NCI-H128 (cell line): Measurements from ENCODE around the gene FXR2.

ENCODE experiments used
- DNase-seq: peaks from one replicate; lab custom pipeline; 2025; ENCODE audit not compliant: unreplicated experiment; lab: John Stamatoyannopoulos, UW

Gene FXR2

DNA sequence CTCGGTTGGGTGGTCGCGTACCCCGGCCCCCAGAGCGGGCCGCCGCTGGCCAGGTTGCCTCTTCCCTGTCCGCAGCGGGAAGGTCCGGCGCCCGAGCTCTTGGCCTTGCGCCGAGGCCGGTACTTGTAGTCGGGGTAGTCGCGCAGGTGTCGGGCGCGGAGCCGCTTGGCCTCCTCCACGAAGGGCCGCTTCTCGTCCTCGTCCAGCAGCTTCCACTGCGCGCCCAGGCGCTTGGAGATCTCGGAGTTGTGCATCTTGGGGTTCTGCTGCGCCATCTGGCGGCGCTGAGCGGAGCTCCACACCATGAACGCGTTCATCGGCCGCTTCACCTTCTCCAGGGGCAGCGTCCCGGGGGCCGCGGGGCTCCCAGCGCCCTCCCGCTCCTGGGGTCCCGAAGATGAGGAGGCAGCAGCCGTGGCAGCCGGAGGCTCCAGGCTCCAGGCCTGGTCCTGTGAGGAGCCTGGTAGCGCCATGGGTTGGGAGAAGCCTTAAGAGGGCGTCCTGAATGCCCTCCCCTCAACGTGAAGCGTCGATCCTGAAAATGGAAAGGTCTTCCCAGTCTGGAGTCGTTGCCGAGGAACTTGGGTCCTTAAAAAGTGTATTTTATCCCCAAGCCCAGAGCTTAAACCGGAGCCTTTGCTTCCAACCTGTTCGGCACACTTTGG lies 25.4 kb downstream of the FXR2 start:
- DNase-seq: no peak

DNA sequence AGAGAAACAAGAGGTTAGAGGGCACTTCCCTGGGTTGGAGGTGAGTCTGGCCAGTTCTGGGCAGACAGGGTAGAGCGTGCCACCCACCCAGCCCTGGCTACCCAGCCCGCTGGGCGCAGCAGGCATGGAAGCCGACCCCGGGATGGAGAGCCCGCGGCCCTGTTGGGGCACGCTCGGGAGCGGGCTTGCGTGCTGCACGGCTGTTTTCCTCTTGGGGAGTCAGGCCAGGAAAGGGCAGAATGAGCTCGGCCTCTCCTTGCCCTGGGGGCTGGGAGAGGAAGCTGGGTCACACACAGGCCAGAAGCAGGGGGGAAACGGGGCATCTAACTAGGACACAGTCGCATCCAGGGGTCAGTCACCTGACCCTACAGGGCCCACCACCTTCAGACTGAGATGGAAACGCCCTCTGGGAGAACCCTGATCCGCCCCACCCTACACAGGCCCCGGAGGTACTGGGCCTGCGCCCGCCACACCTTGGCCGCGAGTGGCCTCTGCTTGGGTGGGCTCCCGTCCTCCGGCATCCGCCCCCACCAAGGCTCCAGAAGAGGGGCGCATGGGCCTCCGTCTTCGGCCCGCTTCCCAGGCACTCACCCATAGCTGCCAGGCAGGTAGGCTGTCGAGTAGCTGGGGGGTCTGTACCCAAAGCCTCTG lies 26.0 kb downstream of the FXR2 start:
- no peak for DNase-seq

DNA sequence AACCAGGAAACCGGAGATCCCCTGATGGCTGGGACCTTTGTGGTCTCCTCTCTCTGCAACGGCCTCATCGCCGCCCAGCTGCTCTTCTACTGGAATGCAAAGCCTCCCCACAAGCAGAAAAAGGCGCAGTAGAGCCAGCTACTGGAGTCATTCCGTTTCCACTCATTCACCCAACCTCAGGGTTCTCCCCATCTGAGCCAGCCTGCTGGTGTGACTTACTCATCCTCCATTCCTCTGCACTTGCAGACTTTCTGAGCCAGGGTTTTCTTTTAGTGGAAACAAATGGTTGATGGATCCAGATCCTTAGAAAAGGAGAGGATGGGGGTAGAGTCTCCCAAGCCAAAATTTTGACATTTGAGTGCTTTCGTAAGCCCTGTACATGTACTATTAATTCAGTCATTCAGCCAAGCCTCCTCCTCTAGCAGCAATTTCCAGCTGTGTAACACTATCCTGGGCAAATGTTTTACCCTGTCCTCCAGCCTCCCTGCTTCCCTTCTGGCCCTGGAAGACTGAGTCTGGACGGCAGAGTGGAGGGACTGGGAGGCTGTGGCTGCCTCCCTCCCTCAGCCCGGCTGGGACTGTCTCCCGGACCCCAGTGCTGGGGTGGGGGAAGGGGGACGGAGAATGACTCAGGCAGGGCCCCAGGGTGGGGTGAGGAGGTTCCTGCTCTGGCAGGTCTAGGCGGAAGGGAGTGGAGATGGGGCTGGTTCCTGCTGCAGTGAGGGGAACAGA lies 27.1 kb downstream of the FXR2 start:
- DNase-seq: no peak

DNA sequence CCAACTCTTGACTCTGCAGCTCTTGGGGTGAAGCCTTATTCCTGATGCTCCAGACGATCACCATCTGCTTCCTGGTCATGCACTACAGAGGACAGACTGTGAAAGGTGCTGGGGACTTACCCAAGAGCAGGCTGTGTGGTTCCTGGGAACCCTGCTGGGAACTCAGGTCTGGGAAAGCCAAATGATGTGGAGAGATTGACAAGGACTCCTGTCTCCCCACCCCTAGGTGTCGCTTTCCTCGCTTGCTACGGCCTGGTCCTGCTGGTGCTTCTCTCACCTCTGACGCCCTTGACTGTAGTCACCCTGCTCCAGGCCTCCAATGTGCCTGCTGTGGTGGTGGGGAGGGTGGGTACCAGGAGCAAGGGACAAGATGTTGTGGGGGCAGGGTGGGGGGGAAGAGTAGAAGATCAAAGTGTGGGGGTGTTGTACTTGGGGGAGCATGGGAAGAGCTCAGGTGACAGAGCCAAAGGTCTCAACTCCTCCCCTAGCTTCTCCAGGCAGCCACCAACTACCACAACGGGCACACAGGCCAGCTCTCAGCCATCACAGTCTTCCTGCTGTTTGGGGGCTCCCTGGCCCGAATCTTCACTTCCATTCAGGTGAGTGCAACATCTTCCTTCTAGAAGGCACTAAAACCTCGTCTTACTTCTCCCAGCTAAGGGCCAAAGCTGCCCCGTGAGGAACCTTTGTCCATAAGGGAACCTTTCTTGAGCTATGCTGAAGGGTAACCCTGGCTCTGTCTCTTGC lies 27.9 kb downstream of the FXR2 start:
- DNase-seq: no peak

DNA sequence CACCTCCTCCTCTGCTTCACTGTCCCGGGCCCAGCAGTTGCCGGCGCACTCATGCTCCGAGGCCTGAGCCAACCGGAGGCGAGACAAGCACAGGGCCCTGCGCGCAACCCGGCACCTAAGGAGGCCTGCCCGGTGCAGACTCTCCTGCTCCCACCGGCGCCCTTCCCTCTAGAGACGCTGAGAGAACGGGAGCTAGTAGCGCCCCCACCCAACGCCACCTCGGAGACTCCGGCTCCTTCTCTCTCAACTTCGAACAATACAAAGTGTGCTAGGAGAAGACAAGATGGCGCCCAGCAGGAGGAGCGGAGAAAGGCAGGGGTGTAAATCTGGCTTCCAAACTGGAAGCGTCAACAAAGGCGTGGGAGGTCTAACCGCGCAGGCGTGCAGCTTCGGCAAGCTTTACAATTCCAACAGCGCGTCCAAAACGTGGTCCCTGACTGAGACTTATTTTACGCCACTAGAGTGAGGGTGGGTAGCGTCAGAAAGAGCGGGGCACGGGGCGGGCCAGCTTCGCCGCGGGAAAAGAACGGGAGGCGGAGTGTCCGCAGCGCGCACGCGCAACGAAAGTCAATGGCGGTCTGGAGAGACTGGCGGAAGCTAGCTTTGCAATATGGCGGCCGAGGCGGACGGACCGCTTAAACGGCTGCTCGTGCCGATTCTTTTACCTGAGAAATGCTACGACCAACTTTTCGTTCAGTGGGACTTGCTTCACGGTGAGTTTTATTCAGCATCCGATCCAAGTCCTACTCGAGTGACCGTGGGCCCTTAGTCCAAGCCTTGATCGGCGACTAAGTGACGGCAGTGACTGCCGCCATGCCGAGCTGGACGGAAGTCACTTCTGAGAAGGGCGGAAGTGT lies 31.2 kb downstream of the FXR2 start, which contains the start of gene MPDU1:
MPDU1 (plus strand) TSS at position 600 of the 857 bp plus-strand sequence; CDS start at position 611, 11 bp downstream.
- peak; percentile 94 for DNase-seq

DNA sequence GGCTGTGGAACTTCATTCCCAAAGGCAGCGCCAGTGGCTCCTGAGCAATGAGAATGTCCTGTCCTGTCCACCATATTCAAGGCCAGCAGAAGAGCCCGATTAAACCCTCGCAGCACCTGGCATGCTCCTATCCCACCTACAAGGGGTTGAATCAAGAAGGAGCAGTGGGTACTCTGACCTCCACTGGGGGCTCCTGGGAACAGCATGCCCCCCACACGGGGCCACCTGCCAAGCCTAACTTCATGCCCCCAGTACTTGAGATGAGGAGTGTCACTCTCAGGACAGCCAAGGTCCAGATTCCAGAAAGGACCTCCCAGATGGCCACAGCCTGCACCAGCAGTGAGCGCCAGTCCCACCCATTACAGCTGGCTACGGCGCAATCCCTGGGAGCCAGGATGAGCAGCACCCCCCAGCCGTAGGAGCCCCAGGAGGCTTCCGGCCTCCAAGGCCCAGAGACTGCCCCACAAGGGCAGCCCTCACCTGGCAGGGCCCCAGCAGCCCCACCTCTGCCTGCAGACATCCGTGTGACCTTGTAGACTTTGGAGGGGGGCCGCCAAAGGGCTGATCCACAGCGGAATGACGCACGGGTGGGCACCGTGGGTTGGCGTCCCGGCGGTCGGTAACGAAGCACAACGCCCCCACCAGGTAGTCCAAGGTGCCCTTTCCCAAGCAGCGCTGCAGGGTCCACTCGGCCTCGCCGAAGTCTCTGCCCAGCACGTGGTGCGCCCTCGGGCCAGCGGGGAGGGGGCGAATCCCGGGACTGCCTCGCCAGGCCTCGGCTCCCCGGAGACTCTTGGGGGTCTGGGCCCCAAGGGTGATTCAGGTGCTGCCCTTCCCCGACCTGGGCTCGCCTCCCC lies 32.1 kb downstream of the FXR2 start:
- DNase-seq: no peak

DNA sequence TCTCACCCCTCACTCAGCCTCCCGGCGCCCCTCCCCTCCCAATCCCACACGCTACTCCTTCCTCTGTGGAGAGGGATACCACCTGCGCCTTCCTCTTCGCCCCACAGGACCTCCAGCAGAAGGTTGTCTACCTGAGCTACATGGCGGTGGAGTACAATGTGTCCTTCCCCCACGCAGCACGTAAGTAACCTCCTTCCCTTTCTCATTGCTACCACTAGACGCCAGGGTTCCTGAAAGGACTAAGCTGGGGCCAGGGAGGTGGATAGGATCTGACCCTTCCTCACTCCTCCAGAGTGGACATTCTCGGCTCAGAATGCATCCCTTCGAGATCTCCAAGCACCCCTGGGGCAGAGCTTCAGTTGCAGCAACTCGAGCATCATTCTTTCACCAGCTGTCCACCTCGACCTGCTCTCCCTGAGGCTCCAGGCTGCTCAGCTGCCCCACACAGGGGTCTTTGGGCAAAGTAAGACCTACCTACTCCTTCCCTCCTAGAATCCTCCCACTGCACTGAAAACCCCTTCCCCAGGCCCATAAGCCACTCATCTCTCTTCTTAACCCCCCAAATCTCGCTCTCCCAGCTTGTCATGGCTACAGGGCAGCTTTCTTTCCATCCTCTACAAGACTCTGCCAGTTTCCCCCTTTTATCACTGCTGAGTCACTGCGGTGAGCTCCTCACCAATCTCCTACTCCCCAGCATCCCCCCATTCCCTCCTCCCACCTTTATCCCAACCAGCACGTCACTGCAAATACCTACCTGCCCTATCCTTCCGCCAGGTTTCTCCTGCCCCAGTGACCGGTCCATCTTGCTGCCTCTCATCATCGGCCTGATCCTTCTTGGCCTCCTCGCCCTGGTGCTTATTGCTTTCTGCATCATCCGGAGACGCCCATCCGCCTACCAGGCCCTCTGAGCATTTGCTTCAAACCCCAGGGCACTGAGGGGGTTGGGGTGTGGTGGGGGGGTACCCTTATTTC lies 33.8 kb downstream of the FXR2 start:
- DNase-seq: no peak

DNA sequence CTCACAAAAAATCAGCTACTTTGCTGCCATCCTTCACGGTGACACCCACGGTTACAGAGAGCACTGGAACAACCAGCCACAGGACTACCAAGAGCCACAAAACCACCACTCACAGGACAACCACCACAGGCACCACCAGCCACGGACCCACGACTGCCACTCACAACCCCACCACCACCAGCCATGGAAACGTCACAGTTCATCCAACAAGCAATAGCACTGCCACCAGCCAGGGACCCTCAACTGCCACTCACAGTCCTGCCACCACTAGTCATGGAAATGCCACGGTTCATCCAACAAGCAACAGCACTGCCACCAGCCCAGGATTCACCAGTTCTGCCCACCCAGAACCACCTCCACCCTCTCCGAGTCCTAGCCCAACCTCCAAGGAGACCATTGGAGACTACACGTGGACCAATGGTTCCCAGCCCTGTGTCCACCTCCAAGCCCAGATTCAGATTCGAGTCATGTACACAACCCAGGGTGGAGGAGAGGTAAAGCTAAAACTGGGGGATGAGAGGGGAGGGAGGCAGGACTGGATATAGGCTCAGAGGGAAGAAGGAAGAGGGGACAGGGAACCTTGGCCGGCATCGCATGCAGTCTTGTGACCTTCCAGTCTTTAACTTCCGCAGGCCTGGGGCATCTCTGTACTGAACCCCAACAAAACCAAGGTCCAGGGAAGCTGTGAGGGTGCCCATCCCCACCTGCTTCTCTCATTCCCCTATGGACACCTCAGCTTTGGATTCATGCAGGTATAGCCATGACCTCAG lies 34.7 kb downstream of the FXR2 start:
- no peak for DNase-seq

DNA sequence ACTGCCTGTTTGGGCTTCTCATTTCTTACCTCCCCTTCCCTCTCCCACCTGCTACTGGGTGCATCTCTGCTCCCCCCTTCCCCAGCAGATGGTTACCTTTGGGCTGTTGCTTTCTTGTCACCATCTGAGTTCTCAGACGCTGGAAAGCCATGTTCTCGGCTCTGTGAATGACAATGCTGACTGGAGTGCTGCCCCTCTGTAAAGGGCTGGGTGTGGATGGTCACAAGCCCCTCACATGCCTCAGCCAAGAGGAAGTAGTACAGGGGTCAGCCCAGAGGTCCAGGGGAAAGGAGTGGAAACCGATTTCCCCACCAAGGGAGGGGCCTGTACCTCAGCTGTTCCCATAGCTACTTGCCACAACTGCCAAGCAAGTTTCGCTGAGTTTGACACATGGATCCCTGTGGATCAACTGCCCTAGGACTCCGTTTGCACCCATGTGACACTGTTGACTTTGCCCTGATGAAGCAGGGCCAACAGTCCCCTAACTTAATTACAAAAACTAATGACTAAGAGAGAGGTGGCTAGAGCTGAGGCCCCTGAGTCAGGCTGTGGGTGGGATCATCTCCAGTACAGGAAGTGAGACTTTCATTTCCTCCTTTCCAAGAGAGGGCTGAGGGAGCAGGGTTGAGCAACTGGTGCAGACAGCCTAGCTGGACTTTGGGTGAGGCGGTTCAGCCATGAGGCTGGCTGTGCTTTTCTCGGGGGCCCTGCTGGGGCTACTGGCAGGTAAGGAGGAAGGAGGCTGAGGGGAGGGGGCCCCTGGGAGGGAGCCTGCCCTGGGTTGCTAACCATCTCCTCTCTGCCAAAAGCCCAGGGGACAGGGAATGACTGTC lies 35.5 kb downstream of the FXR2 start, which contains the start of gene CD68:
CD68 (plus strand) TSS at position 638 of the 833 bp plus-strand sequence; CDS start at position 678, 40 bp downstream.
- DNase-seq: no peak

DNA sequence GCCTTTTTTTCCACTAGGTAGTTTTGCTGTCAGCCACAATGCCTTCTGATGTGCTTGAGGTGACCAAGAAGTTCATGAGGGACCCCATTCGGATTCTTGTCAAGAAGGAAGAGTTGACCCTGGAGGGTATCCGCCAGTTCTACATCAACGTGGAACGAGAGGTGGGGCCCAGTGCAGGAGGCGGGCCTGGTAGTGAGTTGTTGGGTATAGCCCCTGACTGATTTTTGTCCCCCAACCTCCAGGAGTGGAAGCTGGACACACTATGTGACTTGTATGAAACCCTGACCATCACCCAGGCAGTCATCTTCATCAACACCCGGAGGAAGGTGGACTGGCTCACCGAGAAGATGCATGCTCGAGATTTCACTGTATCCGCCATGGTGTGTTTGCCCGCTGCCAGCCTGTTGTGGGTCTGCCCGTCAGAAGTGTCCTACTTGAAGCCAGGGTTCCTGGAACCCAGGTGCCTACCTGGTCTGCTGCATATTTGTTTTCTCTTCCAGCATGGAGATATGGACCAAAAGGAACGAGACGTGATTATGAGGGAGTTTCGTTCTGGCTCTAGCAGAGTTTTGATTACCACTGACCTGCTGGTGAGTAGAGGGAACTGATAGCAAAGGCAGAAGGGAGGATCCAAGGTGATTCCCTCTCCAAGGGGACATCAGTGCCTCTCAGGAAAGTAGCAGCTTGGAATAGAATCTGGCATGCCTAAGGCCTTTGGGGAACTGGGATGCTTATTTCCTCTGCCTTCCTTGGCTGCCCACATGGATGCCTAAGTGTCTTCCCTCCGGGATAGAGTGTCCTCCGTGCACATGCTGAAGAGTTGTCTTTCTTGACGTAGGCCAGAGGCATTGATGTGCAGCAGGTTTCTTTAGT lies 37.1 kb downstream of the FXR2 start:
- no peak for DNase-seq

DNA sequence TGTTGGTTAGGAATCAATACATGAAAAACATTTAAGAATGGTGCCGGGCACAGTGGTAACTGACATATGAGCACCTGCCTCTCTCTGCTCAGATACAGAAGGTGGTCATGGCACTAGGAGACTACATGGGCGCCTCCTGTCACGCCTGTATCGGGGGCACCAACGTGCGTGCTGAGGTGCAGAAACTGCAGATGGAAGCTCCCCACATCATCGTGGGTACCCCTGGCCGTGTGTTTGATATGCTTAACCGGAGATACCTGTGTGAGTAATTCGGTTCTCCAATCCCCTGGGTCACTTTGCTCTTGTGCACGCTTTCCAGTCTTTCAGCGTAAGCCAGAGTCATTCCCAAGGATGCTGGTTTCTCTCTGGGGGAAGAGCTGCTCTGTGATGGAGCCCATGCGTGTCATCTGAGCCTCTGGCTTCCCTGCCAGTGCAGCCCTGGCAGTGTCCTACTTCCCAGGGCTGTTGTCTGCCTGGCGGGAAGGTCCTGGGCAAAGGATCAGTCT lies 38.2 kb downstream of the FXR2 start:
- DNase-seq: no peak

DNA sequence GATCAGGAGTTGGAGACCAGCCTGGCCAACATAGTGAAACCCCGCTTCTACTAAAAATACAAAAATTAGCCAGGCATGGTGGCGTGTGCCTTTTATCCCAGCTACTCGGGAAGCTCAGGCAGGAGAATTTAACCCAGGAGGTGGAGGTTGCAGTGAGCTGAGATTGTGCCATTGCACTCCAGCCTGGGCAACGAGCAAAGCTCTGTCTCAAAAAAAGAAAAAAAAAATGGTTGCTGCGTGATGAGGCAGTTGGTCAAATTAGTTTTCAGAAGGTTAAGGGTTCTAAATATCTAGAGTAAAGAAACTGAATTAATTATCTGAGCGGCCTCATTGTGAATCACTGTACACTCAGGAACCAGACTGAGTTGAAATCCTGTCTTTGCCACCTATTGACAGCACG lies 38.7 kb downstream of the FXR2 start:
- DNase-seq: no peak

DNA sequence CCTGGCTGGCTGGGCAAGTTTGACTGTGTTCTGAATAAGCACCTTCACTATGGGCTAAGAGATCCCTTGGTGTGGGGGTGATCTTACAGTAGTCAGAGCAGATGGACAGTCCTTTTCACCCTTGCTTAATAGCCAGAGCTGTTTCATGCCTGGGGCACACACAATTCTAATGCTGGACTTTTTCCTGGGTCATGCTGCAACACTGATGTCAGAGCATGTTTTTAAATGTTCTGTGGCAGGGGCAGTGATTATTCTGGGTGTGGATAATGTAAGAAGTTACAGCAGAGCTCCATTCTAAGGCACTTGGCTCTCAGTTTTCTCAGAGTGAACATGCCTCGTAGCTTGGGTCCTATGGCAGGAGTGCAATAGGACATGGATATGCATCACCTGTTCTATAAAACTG lies 39.2 kb downstream of the FXR2 start:
- DNase-seq: no peak

DNA sequence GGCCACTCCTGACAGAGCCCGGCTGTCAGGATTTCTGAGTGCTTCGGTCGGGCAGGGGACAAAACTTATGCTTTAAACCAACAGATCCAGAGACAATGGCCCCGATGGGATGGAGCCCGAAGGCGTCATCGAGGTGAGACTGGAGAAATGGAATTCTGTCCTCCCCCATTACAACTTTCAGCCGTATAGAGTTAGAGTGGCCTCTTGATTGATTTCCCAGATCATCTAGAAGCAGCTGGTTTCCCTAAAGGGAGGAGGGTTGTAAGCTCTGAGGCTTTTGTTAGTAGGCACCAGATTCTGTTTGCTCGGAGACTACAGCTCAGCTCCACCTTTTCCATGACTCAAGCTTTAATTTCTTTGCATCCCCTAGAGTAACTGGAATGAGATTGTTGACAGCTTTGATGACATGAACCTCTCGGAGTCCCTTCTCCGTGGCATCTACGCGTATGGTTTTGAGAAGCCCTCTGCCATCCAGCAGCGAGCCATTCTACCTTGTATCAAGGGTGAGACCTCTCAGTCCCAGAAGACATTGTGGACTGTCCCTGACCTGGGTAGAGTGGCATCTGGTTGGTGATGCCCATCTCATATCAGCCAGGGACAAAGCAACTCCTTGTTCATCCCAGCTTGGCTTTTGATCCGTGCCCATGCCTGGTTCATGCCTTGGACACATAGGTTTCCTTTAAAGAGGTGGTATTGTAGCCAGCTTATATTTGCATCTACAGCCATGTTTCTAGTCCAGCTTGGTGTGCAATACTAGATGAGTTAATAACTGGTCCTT lies 40.3 kb downstream of the FXR2 start:
- no peak for DNase-seq
